Measurements from ENCODE around the gene TMCC1.

GRCh38 chr3:129624347-129625071 is 269.0 kb downstream of the TMCC1 start:
- TF ChIP-seq SMARCA5 (IDR thresholded peaks at IDR 0.05) = no peak
- no peak for TF ChIP-seq CTCF (IDR thresholded peaks at IDR 0.05 in 2 of 3, conservative IDR thresholded peaks at IDR 0.05 in 1 of 3; ENCODE audit: control insufficient read depth in 2 of 3, extremely low read depth in 1 of 3, insufficient read depth in 1 of 3, low read depth in 3 of 3, low read length in 3 of 3)
- TF ChIP-seq TAF1 (IDR thresholded peaks at IDR 0.05; ENCODE audit: borderline replicate concordance, low read depth, low read length) = no peak
- no peak for TF ChIP-seq ATF2 (IDR thresholded peaks at IDR 0.05; ENCODE audit: low read length)
- TF ChIP-seq EZH2 (IDR thresholded peaks at IDR 0.05; ENCODE audit: borderline replicate concordance, control insufficient read depth, low read depth, low read length) = no peak
- no peak for TF ChIP-seq USF1 (IDR thresholded peaks at IDR 0.05; ENCODE audit: borderline replicate concordance, extremely low read length, insufficient read depth, low read depth, low read length)
- TF ChIP-seq RELB (IDR thresholded peaks at IDR 0.05; ENCODE audit: low read depth) = no peak
- no peak for TF ChIP-seq MTA3 (IDR thresholded peaks at IDR 0.05; ENCODE audit: borderline replicate concordance, low read length)
- no peak for TF ChIP-seq ESRRA (IDR thresholded peaks at IDR 0.05; ENCODE audit: low read length)
- no peak for TF ChIP-seq BACH1 (IDR thresholded peaks at IDR 0.05; ENCODE audit: borderline replicate concordance)
- TF ChIP-seq FOS (IDR thresholded peaks at IDR 0.05; ENCODE audit: borderline replicate concordance, extremely low read depth, insufficient read length) = no peak

Measured in GM12878 (cell line).